Activated naive CD4-positive, alpha-beta T cell treated with anti-CD3 and anti-CD28 coated beads, Interleukin-2, amount 10 ng/mL, durations not matched to agents 7 days and 5 days (primary cell): ENCODE data around the gene CHADL.
"Not testable (repeated sequence)": the region's sequence is repeated elsewhere in the genome, so short reads cannot be mapped to it uniquely, and the experiment has no call there.

Source experiments
- CTCF ChIA-PET: fragments of 350-600 bp; sonication (Branson Sonifier 250); formaldehyde crosslinking; loops from one replicate; lab custom pipeline; 2021; ENCODE audit warnings: antibody characterized with exemption; lab: Charles Lee
- DNase-seq: peaks from one replicate; pipeline ENCODE4 v3.0.0-alpha.2; 2020
- H3K27ac Mint-ChIP-seq: one replicate; pipeline ENCODE4 v1.8.0; 2021; ENCODE audit warnings: mild to moderate bottlenecking, moderate library complexity, mixed read lengths
- H3K27me3 Mint-ChIP-seq: one replicate; pipeline ENCODE4 v1.8.0; 2021; ENCODE audit warnings: mild to moderate bottlenecking, mixed read lengths
- H3K36me3 Mint-ChIP-seq: one replicate; pipeline ENCODE4 v1.8.0; 2021; ENCODE audit warnings: mixed read lengths
- H3K4me1 Mint-ChIP-seq: one replicate; pipeline ENCODE4 v1.8.0; 2021; ENCODE audit warnings: mixed read lengths
- H3K4me3 Mint-ChIP-seq: one replicate; pipeline ENCODE4 v1.8.0; 2021; ENCODE audit warnings: mild to moderate bottlenecking, moderate library complexity, mixed read lengths
- H3K9me3 Mint-ChIP-seq: one replicate; pipeline ENCODE4 v1.8.0; 2021; ENCODE audit warnings: mixed read lengths

CHADL gene

GRCh38 chr22:41264408-41264941 is 23.7 kb upstream of the CHADL start:
- CTCF ChIA-PET: no interaction called here
- H3K36me3 Mint-ChIP-seq: peaks cover 45% of the 10 kb centered on the region

GRCh38 chr22:41263704-41264103 is 23.0 kb upstream of the CHADL start:
- H3K4me3 Mint-ChIP-seq: no peak overlapping the region
- peaks cover 46% of the 10 kb centered on the region for H3K36me3 Mint-ChIP-seq
- no peak overlapping the region for H3K27ac Mint-ChIP-seq

More at GRCh38 chr22:41264408-41264941, 23.7 kb upstream of the CHADL start:
- Mint-ChIP-seq H3K27me3 (no peaks in the 10 kb centered on the region), H3K27ac (no peak overlapping the region), H3K4me1 (no peaks in the 10 kb centered on the region), H3K4me3 (no peak overlapping the region), H3K9me3 (no peaks in the 10 kb centered on the region)
- no peak for DNase-seq

DNA sequence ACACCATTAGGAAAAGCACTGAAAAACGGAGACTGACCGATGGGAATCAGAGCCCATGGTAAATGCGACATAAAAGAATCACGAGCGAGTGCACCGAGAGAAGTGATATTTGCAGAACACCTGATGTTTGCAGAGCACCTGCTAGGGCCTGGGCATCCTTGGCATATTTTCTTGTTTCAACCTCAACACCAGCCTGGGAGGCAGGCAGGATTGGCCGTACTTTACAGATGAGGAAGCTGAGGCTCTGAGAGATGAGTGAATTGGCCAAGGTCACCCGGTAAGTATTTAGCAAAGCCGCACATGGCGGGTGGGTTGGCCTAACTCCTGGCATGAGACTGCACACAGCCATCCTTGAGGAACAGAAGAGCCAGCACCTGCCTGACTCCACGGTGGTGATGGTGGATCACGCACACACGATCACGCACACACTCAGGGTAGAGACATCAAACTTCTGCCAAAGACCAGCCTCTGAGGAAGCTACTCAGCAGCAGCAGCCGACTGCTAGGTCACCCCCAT is 21.6 kb upstream of the CHADL start:
- Mint-ChIP-seq H3K4me1 (no peaks in the 10 kb centered on the region), H3K9me3 (no peaks in the 10 kb centered on the region), H3K27ac (no peak overlapping the region), H3K36me3 (peaks cover 40% of the 10 kb centered on the region), H3K4me3 (no peak overlapping the region), H3K27me3 (no peaks in the 10 kb centered on the region)
- no peak for DNase-seq
- CTCF ChIA-PET: interaction anchor here (0.9 kb wide), 1 partner anchor 340 kb away, joined by 4 read pairs; no protein-coding TSS in a partner anchor

More at GRCh38 chr22:41263704-41264103, 23.0 kb upstream of the CHADL start:
- H3K9me3 Mint-ChIP-seq: no peaks in the 10 kb centered on the region
- no peaks in the 10 kb centered on the region for H3K4me1 Mint-ChIP-seq
- CTCF ChIA-PET: no interaction called here
- H3K27me3 Mint-ChIP-seq: no peaks in the 10 kb centered on the region
- DNase-seq: no peak

GRCh38 chr22:41261541-41262249 is 21.0 kb upstream of the CHADL start:
- Mint-ChIP-seq H3K36me3 (peaks cover 40% of the 10 kb centered on the region), H3K4me3 (no peak overlapping the region), H3K27ac (no peak overlapping the region), H3K9me3 (no peaks in the 10 kb centered on the region), H3K27me3 (no peaks in the 10 kb centered on the region), H3K4me1 (no peaks in the 10 kb centered on the region)
- CTCF ChIA-PET: interaction anchor here (0.9 kb wide), 1 partner anchor 339 kb away, joined by 4 read pairs; no protein-coding TSS in a partner anchor
- no peak for DNase-seq

DNA sequence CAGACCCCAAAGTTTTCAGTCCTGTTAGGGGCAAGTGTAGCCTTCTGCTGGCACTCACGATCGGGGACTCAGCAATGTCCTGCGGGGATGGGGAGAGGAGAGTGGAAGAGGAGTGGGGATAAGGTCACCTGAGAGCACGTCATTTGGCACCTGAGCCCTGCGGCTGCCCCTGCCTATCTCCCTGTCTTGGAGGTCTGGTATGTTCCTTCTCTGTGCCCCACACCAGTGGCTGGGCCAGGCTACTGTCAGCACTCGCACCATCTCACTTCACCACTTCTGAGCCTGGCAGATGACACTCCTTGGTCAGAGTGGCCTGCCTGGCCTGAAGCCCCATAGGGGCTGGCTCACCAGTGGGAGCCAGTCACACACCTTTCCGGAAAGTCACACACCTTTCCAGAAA is 20.1 kb upstream of the CHADL start:
- no peak for DNase-seq
- H3K36me3 Mint-ChIP-seq: peaks cover 37% of the 10 kb centered on the region
- no peak overlapping the region for H3K27ac Mint-ChIP-seq
- no peaks in the 10 kb centered on the region for H3K4me1 Mint-ChIP-seq
- H3K4me3 Mint-ChIP-seq: no peak overlapping the region
- no peaks in the 10 kb centered on the region for H3K27me3 Mint-ChIP-seq
- no peaks in the 10 kb centered on the region for H3K9me3 Mint-ChIP-seq
- CTCF ChIA-PET: no interaction called here

GRCh38 chr22:41259756-41260155 is 19.0 kb upstream of the CHADL start:
- H3K4me1 Mint-ChIP-seq, CTCF ChIA-PET, H3K27me3 Mint-ChIP-seq, DNase-seq, H3K27ac Mint-ChIP-seq, H3K4me3 Mint-ChIP-seq, H3K9me3 Mint-ChIP-seq: not testable (repeated sequence)
- peaks cover 37% of the 10 kb centered on the region for H3K36me3 Mint-ChIP-seq

- Mint-ChIP-seq H3K4me1 (no peaks in the 10 kb centered on the region), H3K27ac (peak overlapping the region; percentile 37), H3K36me3 (peaks cover 38% of the 10 kb centered on the region), H3K4me3 (no peak overlapping the region), H3K27me3 (no peaks in the 10 kb centered on the region), H3K9me3 (no peaks in the 10 kb centered on the region)
- DNase-seq: no peak
- CTCF ChIA-PET: no interaction called here
Measured at GRCh38 chr22:41257696-41258095, 17.0 kb upstream of the CHADL start.

DNA sequence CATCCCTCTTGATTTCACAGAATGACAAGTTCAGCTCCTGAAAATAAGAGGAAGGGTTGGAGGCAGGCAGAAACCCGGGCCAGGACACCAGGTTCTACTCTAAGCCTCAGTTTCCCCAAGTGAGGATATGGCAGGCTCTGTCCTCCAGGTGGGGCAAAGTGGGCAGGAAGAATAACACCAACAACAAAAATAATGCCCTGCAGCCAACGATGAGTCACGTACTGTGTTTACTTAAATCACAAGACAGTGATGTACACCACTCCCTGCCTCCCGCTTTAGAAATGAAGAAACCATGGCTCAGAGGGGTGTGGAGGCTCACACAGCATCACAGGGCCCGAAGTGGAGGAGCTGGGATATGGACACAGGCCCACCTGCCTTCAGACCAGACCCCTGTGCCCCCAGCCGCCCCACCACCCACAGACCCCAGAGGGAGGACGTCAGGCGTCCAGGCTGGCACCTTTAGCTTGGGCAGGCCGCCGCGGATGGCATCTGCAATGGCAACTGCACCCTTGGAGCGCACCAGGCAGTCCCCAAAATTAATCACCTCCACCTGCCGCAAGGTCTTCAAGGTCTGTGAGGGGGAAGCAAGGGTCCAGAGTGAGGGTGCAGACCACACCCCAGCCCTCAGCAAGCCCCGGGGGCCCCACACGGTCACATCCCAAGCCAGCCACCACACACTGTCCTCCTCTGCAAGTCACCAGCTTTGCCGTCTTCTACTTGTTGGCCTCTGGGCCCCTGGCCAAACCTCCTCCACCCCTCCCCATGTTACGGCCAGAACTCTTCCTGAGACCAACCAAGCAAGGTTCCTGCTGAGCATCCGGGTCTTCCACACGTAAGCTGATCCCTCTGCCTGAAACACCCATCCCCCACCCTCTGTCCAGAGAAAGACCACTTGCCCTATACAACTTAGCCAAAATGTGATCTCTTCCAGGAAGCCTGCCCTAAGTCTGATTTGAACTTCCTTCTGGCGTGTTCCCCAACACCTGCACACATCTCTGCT is 15.8 kb upstream of the CHADL start:
- Mint-ChIP-seq H3K27me3 (no peaks in the 10 kb centered on the region), H3K9me3 (no peaks in the 10 kb centered on the region), H3K36me3 (peaks cover 40% of the 10 kb centered on the region), H3K4me1 (no peaks in the 10 kb centered on the region), H3K4me3 (no peak overlapping the region), H3K27ac (peak overlapping the region; percentile 17)
- CTCF ChIA-PET: no interaction called here
- no peak for DNase-seq

DNA sequence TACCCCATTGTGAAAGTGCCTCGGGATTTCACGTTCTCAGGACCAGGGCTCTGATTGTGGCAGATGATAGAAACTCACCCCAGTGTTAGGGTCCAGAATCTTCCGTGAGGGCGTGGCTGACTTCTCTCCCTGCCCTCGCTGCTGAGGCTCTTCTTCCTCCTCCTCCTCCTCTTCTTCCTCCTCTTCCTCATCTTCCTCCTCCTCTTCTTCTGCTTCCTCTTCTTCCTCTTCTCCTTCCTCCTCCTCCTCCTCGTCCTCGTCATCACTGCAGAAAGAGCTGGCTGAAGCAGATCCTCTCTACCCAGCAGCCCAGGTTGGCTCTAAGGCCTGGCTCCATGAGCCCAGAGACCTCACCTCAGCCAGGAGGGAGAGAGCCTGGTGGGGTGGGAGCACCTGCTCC is 13.5 kb upstream of the CHADL start:
- no peak for DNase-seq
- Mint-ChIP-seq H3K4me1 (no peaks in the 10 kb centered on the region), H3K4me3 (no peak overlapping the region), H3K27ac (no peak overlapping the region), H3K27me3 (no peaks in the 10 kb centered on the region), H3K36me3 (peaks cover 49% of the 10 kb centered on the region), H3K9me3 (no peaks in the 10 kb centered on the region)
- CTCF ChIA-PET: no interaction called here

- no peak overlapping the region for H3K4me3 Mint-ChIP-seq
- no peaks in the 10 kb centered on the region for H3K4me1 Mint-ChIP-seq
- DNase-seq: no peak
- no peaks in the 10 kb centered on the region for H3K27me3 Mint-ChIP-seq
- H3K27ac Mint-ChIP-seq: no peak overlapping the region
- peaks cover 47% of the 10 kb centered on the region for H3K36me3 Mint-ChIP-seq
- CTCF ChIA-PET: no interaction called here
- no peaks in the 10 kb centered on the region for H3K9me3 Mint-ChIP-seq
Measured at GRCh38 chr22:41252365-41252764, 11.6 kb upstream of the CHADL start.

GRCh38 chr22:41250127-41250526 is 9.4 kb upstream of the CHADL start:
- H3K4me1 Mint-ChIP-seq: no peaks in the 10 kb centered on the region
- H3K9me3 Mint-ChIP-seq: no peaks in the 10 kb centered on the region
- CTCF ChIA-PET: no interaction called here
- no peaks in the 10 kb centered on the region for H3K27me3 Mint-ChIP-seq
- H3K4me3 Mint-ChIP-seq: no peak overlapping the region
- no peak for DNase-seq
- H3K36me3 Mint-ChIP-seq: peaks cover 43% of the 10 kb centered on the region
- H3K27ac Mint-ChIP-seq: peak overlapping the region; percentile 45

- no peak for DNase-seq
- H3K27me3 Mint-ChIP-seq: no peaks in the 10 kb centered on the region
- H3K9me3 Mint-ChIP-seq: no peaks in the 10 kb centered on the region
- CTCF ChIA-PET: no interaction called here
- H3K4me1 Mint-ChIP-seq: no peaks in the 10 kb centered on the region
- H3K36me3 Mint-ChIP-seq: peaks cover 43% of the 10 kb centered on the region
- H3K27ac Mint-ChIP-seq: no peak overlapping the region
- H3K4me3 Mint-ChIP-seq: no peak overlapping the region
Measured at GRCh38 chr22:41249442-41249841, 8.7 kb upstream of the CHADL start.

GRCh38 chr22:41248758-41249157 is 8.0 kb upstream of the CHADL start:
- Mint-ChIP-seq H3K4me1 (no peaks in the 10 kb centered on the region), H3K27me3 (no peaks in the 10 kb centered on the region)
- CTCF ChIA-PET: no interaction called here

DNA sequence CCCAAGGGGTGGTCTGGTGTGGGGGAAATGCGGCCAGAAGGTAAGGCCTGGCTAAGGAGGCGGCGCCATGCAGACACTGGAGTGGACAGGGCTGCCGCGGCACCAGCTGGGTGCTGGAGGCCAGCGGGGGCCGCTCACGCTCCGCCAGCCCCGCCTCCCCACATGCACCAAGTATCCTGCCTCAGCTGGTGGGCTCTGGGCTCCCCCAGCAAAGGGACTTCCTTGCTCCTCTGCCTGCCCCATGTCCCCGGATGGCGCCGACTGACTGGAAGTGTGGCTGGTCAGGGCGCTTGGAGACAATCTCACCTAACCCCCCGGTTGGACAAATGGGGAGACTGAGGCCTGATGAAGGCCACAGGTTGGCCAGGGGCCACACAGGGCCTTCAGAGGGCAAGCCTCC is 7.6 kb upstream of the CHADL start:
- Mint-ChIP-seq H3K36me3 (peaks cover 38% of the 10 kb centered on the region), H3K9me3 (no peaks in the 10 kb centered on the region), H3K27me3 (no peaks in the 10 kb centered on the region), H3K4me1 (no peaks in the 10 kb centered on the region), H3K27ac (no peak overlapping the region), H3K4me3 (no peak overlapping the region)
- CTCF ChIA-PET: no interaction called here
- no peak for DNase-seq

More at GRCh38 chr22:41248758-41249157, 8.0 kb upstream of the CHADL start:
- Mint-ChIP-seq H3K36me3 (peaks cover 38% of the 10 kb centered on the region), H3K27ac (no peak overlapping the region), H3K9me3 (no peaks in the 10 kb centered on the region), H3K4me3 (no peak overlapping the region)
- no peak for DNase-seq
